HG03196 (cell line): ENCODE data around the gene PLEKHA6.
A peak's percentile ranks its signal among the peaks of the same experiment; 100 is the strongest.

Source experiments
- ATAC-seq: cut with Tn5 transposase; IDR thresholded peaks from one replicate; pipeline ENCODE4 v1.9.1; 2021; ENCODE audit not compliant: unreplicated experiment

PLEKHA6 gene, protein sequence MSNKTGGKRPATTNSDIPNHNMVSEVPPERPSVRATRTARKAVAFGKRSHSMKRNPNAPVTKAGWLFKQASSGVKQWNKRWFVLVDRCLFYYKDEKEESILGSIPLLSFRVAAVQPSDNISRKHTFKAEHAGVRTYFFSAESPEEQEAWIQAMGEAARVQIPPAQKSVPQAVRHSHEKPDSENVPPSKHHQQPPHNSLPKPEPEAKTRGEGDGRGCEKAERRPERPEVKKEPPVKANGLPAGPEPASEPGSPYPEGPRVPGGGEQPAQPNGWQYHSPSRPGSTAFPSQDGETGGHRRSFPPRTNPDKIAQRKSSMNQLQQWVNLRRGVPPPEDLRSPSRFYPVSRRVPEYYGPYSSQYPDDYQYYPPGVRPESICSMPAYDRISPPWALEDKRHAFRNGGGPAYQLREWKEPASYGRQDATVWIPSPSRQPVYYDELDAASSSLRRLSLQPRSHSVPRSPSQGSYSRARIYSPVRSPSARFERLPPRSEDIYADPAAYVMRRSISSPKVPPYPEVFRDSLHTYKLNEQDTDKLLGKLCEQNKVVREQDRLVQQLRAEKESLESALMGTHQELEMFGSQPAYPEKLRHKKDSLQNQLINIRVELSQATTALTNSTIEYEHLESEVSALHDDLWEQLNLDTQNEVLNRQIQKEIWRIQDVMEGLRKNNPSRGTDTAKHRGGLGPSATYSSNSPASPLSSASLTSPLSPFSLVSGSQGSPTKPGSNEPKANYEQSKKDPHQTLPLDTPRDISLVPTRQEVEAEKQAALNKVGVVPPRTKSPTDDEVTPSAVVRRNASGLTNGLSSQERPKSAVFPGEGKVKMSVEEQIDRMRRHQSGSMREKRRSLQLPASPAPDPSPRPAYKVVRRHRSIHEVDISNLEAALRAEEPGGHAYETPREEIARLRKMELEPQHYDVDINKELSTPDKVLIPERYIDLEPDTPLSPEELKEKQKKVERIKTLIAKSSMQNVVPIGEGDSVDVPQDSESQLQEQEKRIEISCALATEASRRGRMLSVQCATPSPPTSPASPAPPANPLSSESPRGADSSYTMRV

GRCh38 chr1:204359474-204360255 is at the start of gene PLEKHA6:
Gene PLEKHA6 (minus strand): TSS chr1:204359929. CDS start chr1:204273727, 86,202 bp downstream.
- ATAC-seq: no peak

- no peak for ATAC-seq
These were observed 49.4 kb upstream of the PLEKHA6 start for GRCh38 chr1:204409123-204409522.

- no peak for ATAC-seq
These were observed 48.9 kb upstream of the PLEKHA6 start for GRCh38 chr1:204408602-204409001.

DNA sequence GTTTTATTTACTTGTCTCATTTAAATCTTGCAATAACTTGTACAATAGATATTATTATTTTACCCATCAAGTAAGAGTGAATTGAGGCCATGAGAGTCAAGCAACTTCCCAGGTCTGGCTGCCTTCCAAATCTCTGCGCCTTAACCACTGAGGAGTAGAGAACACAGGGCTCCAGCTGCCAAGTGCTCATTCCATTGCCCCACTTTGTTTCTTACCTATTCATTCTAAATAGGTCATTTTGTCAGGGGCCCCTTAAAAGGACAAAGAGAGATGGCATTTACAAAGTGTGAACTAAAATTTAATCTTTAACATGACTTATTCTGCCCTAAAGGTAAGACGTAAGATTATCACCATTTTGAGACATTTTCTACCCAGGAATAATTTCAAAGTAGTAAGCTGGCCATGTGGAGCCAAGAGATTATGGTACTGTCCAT is 48.4 kb upstream of the PLEKHA6 start:
- no peak for ATAC-seq

- no peak for ATAC-seq
These were observed 47.7 kb upstream of the PLEKHA6 start for GRCh38 chr1:204407295-204407971.

DNA sequence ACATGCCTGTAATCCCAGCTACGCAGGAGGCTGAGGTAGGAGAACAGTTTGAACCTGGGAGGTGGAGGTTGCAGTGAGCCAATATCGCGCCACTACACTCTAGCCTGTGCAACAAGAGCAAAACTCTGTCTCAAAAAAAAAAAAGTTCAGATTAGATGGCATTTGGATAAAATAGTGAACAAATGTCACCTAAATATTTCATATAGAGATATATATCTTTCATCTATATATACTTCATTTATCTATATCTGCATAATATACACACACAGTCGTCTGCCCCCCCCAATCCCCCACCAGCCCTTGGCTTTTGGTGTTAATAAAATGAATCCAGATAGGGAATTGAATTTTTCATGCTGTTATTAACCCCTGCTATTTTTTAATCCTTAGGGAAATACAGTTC is 46.9 kb upstream of the PLEKHA6 start:
- ATAC-seq: no peak

GRCh38 chr1:204405988-204406387 is 46.3 kb upstream of the PLEKHA6 start:
- no peak for ATAC-seq

GRCh38 chr1:204404629-204405028 is 44.9 kb upstream of the PLEKHA6 start:
- ATAC-seq: no peak

GRCh38 chr1:204402391-204402790 is 42.7 kb upstream of the PLEKHA6 start:
- ATAC-seq: no peak

DNA sequence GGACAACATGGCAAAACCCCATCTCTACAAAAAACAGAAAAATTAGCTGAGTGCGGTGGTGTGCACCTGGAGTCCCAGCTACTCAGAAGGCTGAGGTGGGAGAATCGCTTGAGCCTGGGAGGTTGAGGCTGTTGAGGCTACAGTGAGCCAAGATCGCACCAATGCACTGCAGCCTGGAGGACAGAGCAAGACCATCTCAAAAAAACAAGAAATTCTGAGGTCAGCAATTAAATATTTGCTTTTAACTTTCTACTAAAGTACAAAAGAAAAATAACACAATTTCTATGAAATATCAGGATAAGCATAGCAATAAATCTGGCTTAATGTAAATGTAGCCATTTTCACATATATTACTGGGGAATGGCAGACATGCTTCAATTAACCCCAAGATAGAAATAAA is 42.0 kb upstream of the PLEKHA6 start:
- ATAC-seq: no peak

DNA sequence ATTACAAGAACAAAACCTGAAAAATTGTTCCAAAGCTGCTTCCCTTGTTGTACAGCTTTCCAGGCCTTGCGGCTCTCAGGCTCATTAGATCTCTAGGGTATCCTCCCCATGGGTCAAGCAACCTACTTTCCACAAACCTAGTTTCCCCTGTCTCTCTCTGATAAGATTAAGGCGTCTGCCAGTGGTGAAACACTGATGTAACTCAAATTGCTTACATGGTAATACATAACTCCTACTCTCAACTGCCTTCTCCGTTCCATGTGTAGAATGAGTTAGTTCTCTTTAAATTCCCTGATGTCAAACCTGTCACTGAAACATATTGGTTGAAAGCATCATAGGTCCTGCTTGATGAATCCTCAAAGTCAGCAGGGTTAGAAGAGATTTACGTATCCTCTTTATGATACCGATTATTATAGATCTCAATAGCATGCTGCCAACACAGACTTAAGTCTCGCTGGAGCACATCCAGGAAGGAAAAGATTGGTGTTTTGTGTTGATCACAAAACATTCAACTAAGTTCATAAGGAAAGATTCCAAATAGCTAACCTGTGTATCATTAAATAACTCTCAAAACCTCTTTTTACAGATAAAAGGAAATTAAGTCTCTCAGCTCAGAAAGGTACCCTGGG is 41.3 kb upstream of the PLEKHA6 start:
- no peak for ATAC-seq

- peak; percentile 81 for ATAC-seq
These were observed 38.7 kb upstream of the PLEKHA6 start for GRCh38 chr1:204398197-204399125.

DNA sequence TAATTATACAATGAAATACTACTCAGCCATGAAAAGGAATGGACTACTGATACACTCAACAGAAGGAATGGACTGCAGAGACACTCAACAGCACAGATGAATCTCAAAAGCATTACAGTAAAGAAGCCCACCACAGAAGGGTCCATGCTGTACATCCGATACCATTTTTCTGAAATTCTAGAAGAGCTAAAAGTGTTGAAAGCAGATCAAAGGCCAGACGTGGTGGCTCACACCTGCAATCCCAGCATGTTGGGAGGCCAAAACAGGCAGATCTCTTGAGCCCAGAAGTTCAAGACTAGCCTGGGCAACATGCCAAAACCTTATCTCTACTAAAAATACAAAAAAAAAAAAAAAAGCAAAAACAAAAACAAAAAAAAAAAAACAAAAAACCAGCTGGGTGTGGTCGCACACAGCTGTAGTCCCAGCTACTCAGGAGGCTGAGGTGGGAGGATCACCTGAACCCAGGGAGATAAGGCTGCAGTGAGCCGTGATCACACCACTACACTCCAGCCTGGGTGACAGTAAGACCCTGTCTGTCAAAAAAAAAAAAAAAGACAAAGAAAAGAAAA is 36.4 kb upstream of the PLEKHA6 start:
- no peak for ATAC-seq

DNA sequence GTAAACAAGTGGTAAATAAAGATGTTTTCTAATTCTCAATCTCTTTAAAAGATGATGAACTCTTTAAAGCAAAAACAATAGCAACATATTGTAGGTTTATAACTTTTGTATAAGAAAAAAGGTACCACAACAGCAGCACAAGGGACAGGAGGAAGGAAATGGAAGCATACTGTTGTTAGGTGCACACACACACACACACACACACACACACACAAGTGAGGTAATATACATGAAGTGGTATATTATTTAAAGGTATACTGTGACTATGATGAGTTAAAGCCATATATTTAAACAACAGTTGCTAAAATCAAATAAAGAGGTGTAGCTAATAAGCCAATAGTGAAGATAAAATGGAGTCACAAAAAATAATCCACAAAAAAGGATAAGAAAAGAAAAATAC is 31.9 kb upstream of the PLEKHA6 start:
- ATAC-seq: no peak

DNA sequence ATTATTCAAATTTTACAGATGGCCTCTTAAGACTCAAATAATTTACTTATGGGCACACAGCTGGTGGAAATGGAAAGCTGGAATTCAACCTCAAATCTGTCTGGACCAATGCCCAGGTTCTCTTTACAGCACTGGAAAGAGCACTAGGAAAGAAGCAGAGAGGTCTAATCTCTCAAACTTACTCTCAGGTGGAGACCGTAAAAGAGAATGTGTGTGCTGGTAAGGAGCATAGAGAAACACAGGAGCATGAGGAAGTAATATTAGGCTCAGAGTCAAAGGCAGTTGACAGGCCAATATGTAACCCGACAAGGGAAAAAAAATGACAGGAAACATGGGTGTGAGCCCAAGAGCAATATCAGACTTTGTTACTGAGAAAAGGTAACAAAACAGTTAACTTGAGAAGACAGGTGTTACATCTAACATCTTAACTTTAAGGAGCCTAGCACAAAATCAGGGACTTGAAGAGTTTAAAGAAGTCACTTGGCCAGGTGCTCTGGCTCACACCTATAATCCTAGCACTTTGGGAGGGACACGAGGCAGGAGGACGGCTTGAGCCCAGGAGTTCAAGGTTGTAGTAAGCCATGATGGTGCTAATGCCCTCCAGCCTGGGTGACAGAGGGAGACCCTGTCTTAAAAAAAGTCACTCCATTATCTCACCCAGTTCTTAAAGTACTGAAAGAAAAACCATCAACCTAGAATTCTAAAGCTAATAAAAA is 31.2 kb upstream of the PLEKHA6 start:
- ATAC-seq: no peak

GRCh38 chr1:204385727-204386126 is 26.0 kb upstream of the PLEKHA6 start:
- no peak for ATAC-seq

DNA sequence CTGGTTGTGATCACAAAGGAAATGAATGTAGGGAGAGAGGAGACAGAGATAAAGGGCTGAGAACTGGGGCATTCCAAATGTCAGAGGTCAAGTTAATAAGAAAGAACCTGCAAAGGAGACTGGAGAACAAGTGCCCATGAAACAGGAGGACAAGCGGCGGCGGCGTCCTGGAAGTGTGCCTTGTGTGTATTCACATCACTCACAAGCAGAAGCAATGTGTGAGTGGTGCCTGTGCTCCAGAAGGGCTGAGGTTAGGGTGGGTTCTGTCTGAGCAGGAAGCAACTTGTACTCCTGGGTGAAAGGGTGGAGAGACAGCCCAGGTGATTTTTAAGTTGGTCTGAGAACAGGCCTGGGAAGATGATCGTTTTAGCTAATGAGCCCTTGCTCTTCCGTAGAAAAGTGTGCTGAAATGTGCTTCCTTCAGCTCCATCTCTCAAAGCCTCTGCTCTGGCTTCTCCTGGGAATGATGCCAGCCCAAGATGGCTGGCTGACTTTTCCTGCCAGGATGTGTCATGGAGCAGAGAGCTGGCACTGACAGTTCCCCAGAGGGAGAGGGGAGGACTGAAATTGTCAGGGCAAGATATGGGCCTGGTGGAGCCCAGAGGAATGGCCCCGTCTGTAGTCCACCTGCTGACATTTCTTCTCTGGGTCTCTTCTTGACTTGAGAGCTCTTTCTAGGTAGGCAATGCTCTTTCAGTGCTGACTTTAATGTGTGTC is 25.1 kb upstream of the PLEKHA6 start:
- no peak for ATAC-seq
